Coronary artery (tissue), 2 donors: ENCODE measurements around the gene BCL11A.

Source experiments
- DNase-seq: peaks from one replicate; pipeline ENCODE4 v3.0.0-alpha.2; 2017; ENCODE audit warnings: low spot score
- H3K27ac ChIP-seq, 2 donors: fragments of 200-600 bp; sonication (generic); one replicate each; pipeline ENCODE4 v1.5.1; 2016 to 2019
- H3K4me3 ChIP-seq: fragments of 200-600 bp; sonication (generic); 2 replicates; pipeline ENCODE4 v1.5.1; 2016; ENCODE audit warnings: mild to moderate bottlenecking, moderate library complexity
- CTCF ChIP-seq: fragments of 200-600 bp; sonication (generic); IDR thresholded peaks from one replicate; pipeline ENCODE4 v1.5.1; 2019; ENCODE audit warnings: antibody characterized with exemption

Gene BCL11A

GRCh38 chr2:60553495-60554073 lies at the start of gene BCL11A:
TSS of gene BCL11A (minus strand) at chr2:60553654. CDS start at chr2:60553270, 384 bp downstream.
- DNase-seq = no peak
- peak within 1 kb of the TSS; percentile 77 for H3K4me3 ChIP-seq
- H3K27ac ChIP-seq = no peak within 1 kb of the TSS
- TF ChIP-seq CTCF = no peak

GRCh38 chr2:60602828-60603532 lies 49.5 kb upstream of the BCL11A start:
- DNase-seq = no peak
- H3K27ac ChIP-seq = no peak overlapping the region
- no peak for TF ChIP-seq CTCF
- H3K4me3 ChIP-seq = no peak overlapping the region

GRCh38 chr2:60602388-60602787 lies 48.9 kb upstream of the BCL11A start:
- no peak overlapping the region for H3K4me3 ChIP-seq
- no peak overlapping the region for H3K27ac ChIP-seq
- TF ChIP-seq CTCF = no peak
- no peak for DNase-seq

- no peak for DNase-seq
- Histone ChIP-seq H3K4me3 (no peak overlapping the region), H3K27ac (no peak overlapping the region)
- TF ChIP-seq CTCF = no peak
Observed at GRCh38 chr2:60598271-60598670, 44.8 kb upstream of the BCL11A start.

GRCh38 chr2:60597346-60597745 lies 43.9 kb upstream of the BCL11A start:
- H3K27ac ChIP-seq = no peak overlapping the region
- H3K4me3 ChIP-seq = no peak overlapping the region
- TF ChIP-seq CTCF = no peak
- no peak for DNase-seq

GRCh38 chr2:60596411-60596810 lies 43.0 kb upstream of the BCL11A start:
- no peak overlapping the region for H3K27ac ChIP-seq
- no peak overlapping the region for H3K4me3 ChIP-seq
- TF ChIP-seq CTCF = no peak
- no peak for DNase-seq

GRCh38 chr2:60595953-60596352 lies 42.5 kb upstream of the BCL11A start:
- TF ChIP-seq CTCF = no peak
- Histone ChIP-seq H3K4me3 (no peak overlapping the region), H3K27ac (no peak overlapping the region)
- no peak for DNase-seq
